Right lobe of liver (tissue), 4 donors: ENCODE data around the gene TNXB.

Experiments used
- CTCF ChIP-seq, 4 donors: fragments of 200-600 bp in 3 of 4; fragments of 450-650 bp in 1 of 4; IDR thresholded peaks; one replicate each; pipeline versions ENCODE4 v1.5.1 to v1.8.0; 2016 to 2022; ENCODE audit warnings: antibody characterized with exemption in 4 of 4, mild to moderate bottlenecking in 2 of 4
- POLR2A ChIP-seq: fragments of 450-650 bp; IDR thresholded peaks from one replicate; pipeline ENCODE4 v1.6.1; 2017; ENCODE audit warnings: antibody characterized with exemption, mild to moderate bottlenecking
- donor health status: DM: no; HTN: no; CAD: no.
- donor health status: DM: no; HTN: no; CAD: no.
- donor health status: DM: no; HTN: yes; CAD: no.

- TF ChIP-seq CTCF (IDR thresholded peaks at IDR 0.05): no peak
- no peak for TF ChIP-seq POLR2A
Observed at GRCh38 chr6:32102255-32102654, 6.9 kb downstream of the TNXB start.
